Mesenchymal stem cell (in vitro differentiated cells and primary cell): ENCODE measurements around the gene NLRP1.
A peak's percentile ranks its signal among the peaks of the same experiment; 100 is the strongest.

Experiments used
- DNase-seq: peaks from one replicate; pipeline ENCODE4 v3.0.0-alpha.2; 2013
- H2AFZ ChIP-seq: one replicate; pipeline ENCODE4 v1.6.1; 2013; ENCODE audit warnings: low read depth, mild to moderate bottlenecking, control low read depth, inconsistent platforms, low read length, moderate library complexity
- H2AK5ac ChIP-seq: 2 replicates; pipeline ENCODE4 v1.6.1; 2013; ENCODE audit warnings: low read length, moderate library complexity, mild to moderate bottlenecking, inconsistent platforms; ENCODE audit not compliant: severe bottlenecking
- H2BK120ac ChIP-seq: one replicate; pipeline ENCODE4 v1.6.1; 2013; ENCODE audit warnings: low read depth, mild to moderate bottlenecking, inconsistent platforms, low read length, moderate library complexity
- H2BK12ac ChIP-seq, 2 experiments: one replicate each; pipeline ENCODE4 v1.6.1; 2013; ENCODE audit warnings: inconsistent platforms in 2 of 2, low read length in 2 of 2, mild to moderate bottlenecking in 2 of 2, moderate library complexity in 2 of 2, control low read depth in 1 of 2
- H2BK15ac ChIP-seq: one replicate; pipeline ENCODE4 v1.6.1; 2013; ENCODE audit warnings: mild to moderate bottlenecking, low read depth, inconsistent platforms; ENCODE audit not compliant: poor library complexity, severe bottlenecking
- H2BK5ac ChIP-seq: 2 replicates; pipeline ENCODE4 v1.6.1; 2013; ENCODE audit warnings: low read depth, mild to moderate bottlenecking, low read length, control low read depth, inconsistent platforms; ENCODE audit not compliant: poor library complexity, severe bottlenecking
- H3K14ac ChIP-seq, 2 experiments: one replicate each; pipeline ENCODE4 v1.6.1; 2013; ENCODE audit warnings: inconsistent platforms in 2 of 2, low read length in 2 of 2, control low read depth in 1 of 2, mild to moderate bottlenecking in 1 of 2, moderate library complexity in 1 of 2
- H3K18ac ChIP-seq, 2 experiments: one replicate each; pipeline ENCODE4 v1.6.1; 2013; ENCODE audit warnings: inconsistent platforms in 2 of 2, low read length in 2 of 2, control low read depth in 1 of 2, low read depth in 1 of 2, mild to moderate bottlenecking in 1 of 2
- H3K23ac ChIP-seq, 2 experiments: one replicate each; pipeline ENCODE4 v1.6.1; 2013; ENCODE audit warnings: inconsistent platforms in 2 of 2, low read length in 2 of 2, mild to moderate bottlenecking in 2 of 2, moderate library complexity in 2 of 2, control low read depth in 1 of 2
- H3K27ac ChIP-seq: 2 replicates; pipeline ENCODE4 v1.5.1; 2013; ENCODE audit warnings: mild to moderate bottlenecking, moderate library complexity, low read length, control low read depth, inconsistent platforms; ENCODE audit not compliant: poor library complexity, severe bottlenecking
- H3K27me3 ChIP-seq, 2 experiments: 2 replicates each; pipeline versions ENCODE4 v1.6.1 to v1.7.0; 2013; ENCODE audit warnings: low read length in 2 of 2, mild to moderate bottlenecking in 2 of 2, moderate library complexity in 2 of 2, control low read depth in 1 of 2, inconsistent platforms in 1 of 2; ENCODE audit not compliant: control insufficient read depth in 1 of 2, insufficient read depth in 1 of 2
- H3K36me3 ChIP-seq, 2 experiments: 2 replicates each; pipeline versions ENCODE4 v1.6.1 to v1.7.0; 2013; ENCODE audit warnings: low read length in 2 of 2, control low read depth in 1 of 2, inconsistent platforms in 1 of 2, low read depth in 1 of 2, mild to moderate bottlenecking in 1 of 2; ENCODE audit not compliant: insufficient read depth in 2 of 2, control insufficient read depth in 1 of 2
- H3K4ac ChIP-seq, 2 experiments: one replicate each; pipeline ENCODE4 v1.6.1; 2013; ENCODE audit warnings: inconsistent platforms in 2 of 2, low read length in 2 of 2, mild to moderate bottlenecking in 2 of 2, moderate library complexity in 2 of 2, control low read depth in 1 of 2, low read depth in 1 of 2
- H3K4me1 ChIP-seq: 2 replicates; pipeline ENCODE4 v1.6.1; 2013; ENCODE audit warnings: low read depth, low read length, control low read depth; ENCODE audit not compliant: control insufficient read depth, insufficient read depth
- H3K4me2 ChIP-seq: 2 replicates; pipeline ENCODE4 v1.6.1; 2013; ENCODE audit warnings: low read length, mild to moderate bottlenecking, inconsistent platforms; ENCODE audit not compliant: poor library complexity, severe bottlenecking
- H3K4me3 ChIP-seq, 2 experiments: 2 replicates each; pipeline versions ENCODE4 v1.5.1 to v1.7.0; 2013; ENCODE audit warnings: low read length in 2 of 2, mild to moderate bottlenecking in 2 of 2, control low read depth in 1 of 2, low read depth in 1 of 2; ENCODE audit not compliant: insufficient read depth in 1 of 2
- H3K79me1 ChIP-seq: replicated peaks from 2 replicates; pipeline ENCODE4 v1.6.1; 2013; ENCODE audit warnings: mild to moderate bottlenecking, control low read depth, low read length, inconsistent platforms; ENCODE audit not compliant: poor library complexity, severe bottlenecking
- H3K9ac ChIP-seq: 2 replicates; pipeline ENCODE4 v1.7.0; 2013; ENCODE audit warnings: mild to moderate bottlenecking, low read length, moderate library complexity
- H3K9me3 ChIP-seq: 2 replicates; pipeline ENCODE4 v1.7.0; 2013; ENCODE audit warnings: mild to moderate bottlenecking, low read length; ENCODE audit not compliant: control insufficient read depth
- H4K8ac ChIP-seq: one replicate; pipeline ENCODE4 v1.6.1; 2013; ENCODE audit warnings: inconsistent platforms, mild to moderate bottlenecking, low read length, moderate library complexity
- H4K91ac ChIP-seq: one replicate; pipeline ENCODE4 v1.6.1; 2013; ENCODE audit warnings: mild to moderate bottlenecking, low read length, inconsistent platforms
- WGBS: methylation state at CpG from one replicate; pipeline ENCODE4 v1.1.7; 2013; ENCODE audit warnings: mixed read lengths; 5-methylcytosine and 5-hydroxymethylcytosine counted together

NLRP1 gene

DNA sequence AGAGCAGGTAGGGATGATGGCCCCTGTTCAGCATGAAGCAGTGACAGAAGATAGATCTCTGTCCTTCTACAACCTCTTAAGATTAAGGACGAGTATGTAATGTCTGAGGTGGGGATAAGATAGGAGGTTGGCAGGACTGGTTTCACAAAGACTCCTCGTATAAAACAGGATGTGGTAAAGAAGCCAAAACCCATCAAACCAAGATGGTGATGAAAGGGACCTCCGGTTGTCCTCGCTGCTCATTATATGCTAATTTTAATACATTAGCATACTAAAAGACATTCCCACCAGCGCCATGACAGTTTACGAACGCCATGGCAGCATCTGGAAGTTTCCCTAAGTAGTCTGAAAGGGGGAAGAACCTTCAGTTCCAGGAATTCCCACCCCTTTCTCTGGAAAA is 70.7 kb downstream of the NLRP1 start:
- Histone ChIP-seq H3K9ac (no peak overlapping the region), H3K4me3 (no peak overlapping the region), H2BK120ac (no peak overlapping the region), H2BK5ac (no peak overlapping the region), H3K79me1 (no peaks in the 10 kb centered on the region), H3K14ac (no peak overlapping the region), H4K8ac (no peak overlapping the region), H2BK15ac (no peak overlapping the region), H2BK12ac (no peak overlapping the region), H2AFZ (no peak overlapping the region), H3K18ac (no peak overlapping the region), H2AK5ac (peak overlapping the region; percentile 19), H3K23ac (no peak overlapping the region), H3K36me3 (peaks cover 0 to 38% of the 10 kb centered on the region in 2 experiments), H3K4me1 (peaks cover 11% of the 10 kb centered on the region), H3K9me3 (no peaks in the 10 kb centered on the region), H4K91ac (no peak overlapping the region), H3K27me3 (no peaks in the 10 kb centered on the region), H3K4me2 (no peak overlapping the region), H3K4ac (no peak overlapping the region), H3K27ac (no peak overlapping the region)
- DNase-seq = no peak
- WGBS = 86% methylated on average over 5 of the region's 7 CpGs

DNA sequence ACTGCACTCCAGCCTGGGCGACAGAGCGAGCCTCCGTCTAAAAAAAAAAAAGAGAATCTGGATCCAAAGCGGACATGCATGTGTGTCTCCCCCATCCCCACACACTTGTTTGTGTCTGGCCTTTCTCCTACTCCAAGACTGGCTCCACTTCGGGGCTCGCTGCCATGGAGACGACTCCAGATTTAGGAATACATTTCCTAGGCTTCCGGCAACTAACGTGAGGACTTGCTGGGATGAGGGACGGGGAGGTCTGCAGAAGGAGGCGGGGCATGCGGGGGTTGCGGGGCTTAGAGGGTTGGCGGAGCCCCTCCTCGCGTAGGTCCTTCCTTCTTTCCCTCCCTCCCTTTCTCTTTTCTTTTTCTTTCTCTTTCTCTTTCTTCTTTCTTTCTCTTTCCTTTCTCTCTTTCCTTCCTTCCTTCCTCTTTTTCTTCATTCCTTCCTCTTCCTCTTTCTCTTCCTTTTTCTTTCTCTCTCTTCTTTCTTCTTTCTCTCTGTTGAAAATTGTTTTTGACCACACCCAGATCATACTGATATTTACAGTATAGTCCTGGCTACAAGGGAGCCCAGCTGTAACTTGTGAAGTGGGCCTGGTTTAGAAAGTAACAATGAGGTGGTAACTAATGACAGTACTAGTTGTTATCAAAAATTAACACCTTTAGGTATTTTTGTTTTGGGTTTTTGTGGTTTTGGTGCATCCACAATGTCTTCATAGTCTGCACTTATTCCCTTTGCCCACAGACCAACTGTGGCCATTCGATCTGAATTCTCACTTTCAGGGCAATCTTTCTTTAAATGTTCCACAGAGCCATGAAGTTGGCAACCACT is 72.7 kb downstream of the NLRP1 start:
- H2BK120ac ChIP-seq = no peak overlapping the region
- peaks cover 11% of the 10 kb centered on the region for H3K4me1 ChIP-seq
- no peak overlapping the region for H3K9ac ChIP-seq

DNA sequence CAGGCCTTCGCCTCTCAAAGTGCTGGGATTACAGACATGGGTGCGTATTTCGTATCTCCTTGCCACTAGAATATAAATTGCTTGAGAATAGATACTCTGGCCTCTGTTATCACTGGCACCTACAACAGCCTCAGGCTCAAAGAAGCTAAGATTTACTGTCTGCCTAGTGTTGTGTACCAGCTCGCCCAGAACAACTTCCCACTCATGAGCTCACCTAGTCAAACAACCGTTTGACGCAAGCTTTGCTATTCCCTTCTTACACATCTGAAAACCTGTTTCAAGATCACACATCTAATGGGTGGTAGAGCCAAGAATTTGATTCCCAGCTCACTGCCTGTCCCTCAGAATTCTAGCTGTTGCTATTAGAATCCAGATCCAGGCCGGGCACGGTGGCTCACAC is 73.5 kb downstream of the NLRP1 start:
- Histone ChIP-seq H3K4me2 (no peak overlapping the region), H3K27me3 (no peaks in the 10 kb centered on the region), H3K9ac (no peak overlapping the region), H3K27ac (no peak overlapping the region), H2BK120ac (no peak overlapping the region), H3K4ac (no peak overlapping the region), H3K9me3 (no peaks in the 10 kb centered on the region), H2BK12ac (peak overlapping the region in 1 of 2 experiments; percentile 10), H3K18ac (no peak overlapping the region), H4K8ac (no peak overlapping the region), H3K4me3 (no peak overlapping the region), H2AFZ (no peak overlapping the region), H2BK5ac (no peak overlapping the region), H3K23ac (no peak overlapping the region), H3K79me1 (no peaks in the 10 kb centered on the region), H4K91ac (no peak overlapping the region), H3K14ac (no peak overlapping the region), H3K36me3 (peaks cover 0 to 33% of the 10 kb centered on the region in 2 experiments), H2BK15ac (no peak overlapping the region), H2AK5ac (no peak overlapping the region), H3K4me1 (peaks cover 8% of the 10 kb centered on the region)
- 81% methylated on average over 7 of the region's 8 CpGs for WGBS
- DNase-seq = no peak

More for the DNA sequence above, 72.7 kb downstream of the NLRP1 start:
- no peak overlapping the region for H3K18ac ChIP-seq
- H4K91ac ChIP-seq = no peak overlapping the region
- no peak overlapping the region for H2AFZ ChIP-seq
- DNase-seq = peak; percentile 63
- H2AK5ac ChIP-seq = no peak overlapping the region
- no peak overlapping the region for H2BK12ac ChIP-seq
- H3K27me3 ChIP-seq = no peaks in the 10 kb centered on the region
- no peaks in the 10 kb centered on the region for H3K79me1 ChIP-seq
- H2BK5ac ChIP-seq = no peak overlapping the region
- H3K4me2 ChIP-seq = no peak overlapping the region
- peaks cover 0 to 33% of the 10 kb centered on the region in 2 experiments for H3K36me3 ChIP-seq
- H2BK15ac ChIP-seq = no peak overlapping the region
- no peak overlapping the region for H3K4me3 ChIP-seq
- no peak overlapping the region for H4K8ac ChIP-seq
- H3K9me3 ChIP-seq = no peaks in the 10 kb centered on the region
- no peak overlapping the region for H3K14ac ChIP-seq
- H3K23ac ChIP-seq = no peak overlapping the region
- no peak overlapping the region for H3K4ac ChIP-seq
- 58% methylated on average over 17 of the region's 17 CpGs for WGBS
- no peak overlapping the region for H3K27ac ChIP-seq

DNA sequence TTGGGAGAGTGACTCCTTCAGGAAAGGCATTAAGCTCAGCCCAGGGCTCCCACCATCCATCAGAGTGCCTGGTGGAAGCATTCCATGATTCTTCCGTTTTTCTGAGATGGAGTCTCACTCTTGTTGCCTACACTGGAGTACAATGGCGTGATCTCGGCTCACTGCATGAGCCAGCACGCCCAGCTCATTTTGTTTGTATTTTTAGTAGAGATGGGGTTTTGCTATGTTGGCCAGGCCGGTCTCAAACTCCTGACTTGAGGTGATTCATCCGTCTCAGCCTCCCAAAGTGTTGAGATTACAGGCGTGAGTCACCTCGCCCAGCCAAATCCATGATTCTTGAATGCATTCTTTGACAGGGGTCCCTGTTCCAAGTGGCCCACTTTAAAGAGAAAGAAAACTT is 74.8 kb downstream of the NLRP1 start:
- no peak overlapping the region for H3K14ac ChIP-seq
- H4K8ac ChIP-seq = no peak overlapping the region
- H2BK120ac ChIP-seq = no peak overlapping the region
- no peak overlapping the region for H3K18ac ChIP-seq
- no peak overlapping the region for H2AK5ac ChIP-seq
- peak; percentile 61 for DNase-seq
- H3K4me3 ChIP-seq = no peak overlapping the region
- 21% methylated on average over 8 of the region's 8 CpGs for WGBS
- no peak overlapping the region for H2BK5ac ChIP-seq
- H3K9ac ChIP-seq = peak overlapping the region; percentile 1
- no peak overlapping the region for H4K91ac ChIP-seq
- no peak overlapping the region for H3K4ac ChIP-seq
- peaks cover 0 to 30% of the 10 kb centered on the region in 2 experiments for H3K36me3 ChIP-seq
- H2BK12ac ChIP-seq = no peak overlapping the region
- no peaks in the 10 kb centered on the region for H3K9me3 ChIP-seq
- no peak overlapping the region for H2AFZ ChIP-seq
- no peaks in the 10 kb centered on the region for H3K27me3 ChIP-seq
- H3K23ac ChIP-seq = no peak overlapping the region
- H3K4me1 ChIP-seq = peaks cover 4% of the 10 kb centered on the region
- H3K4me2 ChIP-seq = no peak overlapping the region
- no peak overlapping the region for H2BK15ac ChIP-seq
- no peak overlapping the region for H3K27ac ChIP-seq
- H3K79me1 ChIP-seq = no peaks in the 10 kb centered on the region
